Activated CD4-positive, alpha-beta T cell treated with anti-CD3 and anti-CD28 coated beads, Interleukin-2, amount 50 U/mL, for 16 hours (primary cell): ENCODE measurements around the gene CD93.

Source experiments
- DNase-seq: peaks from one replicate; pipeline ENCODE4 v3.0.0-alpha.2; 2020

The CD93 gene

DNA sequence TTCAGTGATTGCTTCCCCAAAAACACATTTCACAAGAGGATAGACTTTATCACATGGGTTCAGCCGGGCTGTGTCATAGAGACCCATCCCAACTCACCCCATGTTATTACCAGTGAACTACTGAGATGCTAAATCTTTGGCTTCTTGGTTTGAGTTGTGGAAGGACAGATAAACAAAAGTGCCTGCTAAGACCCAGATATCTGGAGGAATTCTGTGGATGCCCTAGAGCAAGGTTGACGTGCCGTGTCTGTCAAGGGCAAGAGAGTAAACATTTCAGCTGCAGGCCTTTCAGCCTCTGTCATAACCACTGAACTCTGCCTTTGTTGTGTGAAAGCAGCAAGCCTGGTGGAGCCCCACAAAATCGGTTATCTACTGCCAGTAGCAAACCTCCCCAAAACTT, 25.5 kb downstream of the CD93 start:
- no peak for DNase-seq

DNA sequence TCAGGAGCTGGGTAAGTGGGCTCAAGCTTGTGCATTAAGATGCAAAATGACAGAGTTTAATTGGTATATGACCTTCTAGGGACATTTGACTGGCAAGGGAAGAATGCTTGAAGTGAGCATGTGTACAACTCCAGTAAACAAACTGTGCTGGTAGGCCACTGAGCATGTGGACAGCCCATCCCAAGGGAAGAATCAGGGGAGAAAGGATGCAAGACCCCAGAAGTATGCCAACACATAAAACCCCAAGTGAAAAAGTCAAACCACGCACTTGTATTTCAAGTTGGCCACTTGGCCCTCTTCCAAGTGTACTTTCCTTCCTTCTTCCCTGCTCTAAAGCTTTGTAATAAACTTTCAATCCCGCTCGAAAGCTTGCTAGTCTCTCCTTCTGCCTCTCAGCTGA, 26.3 kb downstream of the CD93 start:
- no peak for DNase-seq

DNA sequence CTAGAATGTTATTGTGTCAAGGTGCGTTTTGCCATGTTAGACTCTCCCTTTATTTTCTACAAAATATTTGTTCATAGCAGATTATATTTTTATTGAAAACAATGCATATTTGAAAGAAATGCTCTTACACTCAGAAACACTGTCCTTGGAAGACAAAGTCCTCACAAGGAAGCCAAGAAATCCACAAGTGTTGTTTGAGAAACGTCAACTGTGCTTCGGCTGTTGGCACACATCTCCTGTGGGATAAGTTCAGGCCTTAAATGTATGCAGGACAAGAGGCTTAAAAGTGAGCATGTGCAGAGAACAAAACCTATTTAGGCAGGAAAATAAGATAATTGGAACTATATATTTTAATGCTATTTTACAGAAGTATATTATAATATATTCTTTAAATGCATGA, 27.1 kb downstream of the CD93 start:
- no peak for DNase-seq

DNA sequence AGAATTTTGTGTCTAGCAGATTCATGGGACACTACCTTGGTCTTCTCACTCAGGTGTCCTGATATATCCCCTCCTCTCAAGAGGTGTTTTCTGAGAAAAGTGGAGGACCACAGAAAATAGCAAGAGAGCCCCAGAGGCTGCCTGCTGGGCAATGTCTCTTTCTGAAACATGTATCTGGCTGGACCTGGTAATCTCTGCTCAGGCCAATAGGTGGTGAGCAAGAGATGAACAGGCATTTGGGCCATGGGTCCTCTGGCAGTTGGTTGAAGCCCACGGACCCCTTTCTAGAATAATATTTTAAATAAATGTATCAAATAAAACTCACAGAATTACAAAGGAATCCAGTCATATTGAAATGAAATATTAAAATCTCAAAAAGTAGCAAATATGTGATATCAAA, 27.9 kb downstream of the CD93 start:
- no peak for DNase-seq

GRCh38 chr20:23052904-23053303, 33.2 kb downstream of the CD93 start:
- no peak for DNase-seq

GRCh38 chr20:23050847-23051627, 35.1 kb downstream of the CD93 start:
- peak; percentile 67 for DNase-seq

GRCh38 chr20:23050076-23050838, 35.9 kb downstream of the CD93 start:
- no peak for DNase-seq

DNA sequence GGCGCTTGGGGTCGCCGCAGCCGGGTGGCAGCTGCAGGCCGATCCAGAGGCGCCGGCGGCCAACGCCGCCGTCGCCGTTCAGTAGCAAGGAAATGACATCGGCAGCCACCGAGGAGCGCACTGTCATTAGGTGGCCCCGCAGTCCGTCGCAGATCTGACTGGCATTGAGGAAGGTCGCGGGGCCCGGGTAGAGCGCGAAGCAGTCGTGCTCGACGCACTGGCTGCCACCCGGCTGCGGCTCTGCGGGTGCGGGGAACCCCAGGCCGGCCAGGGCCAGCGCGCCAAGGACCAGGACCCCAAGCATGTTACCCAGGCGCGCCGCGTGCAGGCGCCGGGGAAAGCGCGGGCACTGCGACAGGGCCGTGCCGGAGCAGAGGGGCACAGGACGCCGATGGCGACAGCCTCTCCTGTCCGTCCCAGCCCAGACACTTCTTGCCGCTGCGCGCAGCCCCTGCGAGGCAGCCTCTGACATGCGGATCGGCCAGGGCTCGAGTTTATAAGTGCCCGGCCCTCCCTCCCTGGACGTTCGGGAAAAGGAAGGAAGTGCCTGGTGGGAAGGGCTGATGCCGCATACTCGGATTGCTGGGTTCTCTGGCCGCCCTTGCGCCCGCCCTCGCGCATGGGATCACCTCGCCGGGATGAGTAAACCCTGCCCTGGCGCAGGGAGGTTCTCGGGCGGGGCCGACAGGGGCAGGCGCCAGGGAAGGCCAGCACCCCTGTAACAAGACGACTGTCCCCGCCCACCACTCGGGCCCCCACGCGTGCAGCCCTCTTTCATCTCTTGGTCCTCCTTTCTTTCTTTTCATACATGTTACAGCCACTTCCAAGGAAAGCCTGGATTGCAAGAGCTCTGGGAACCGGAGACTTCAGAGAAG, 36.7 kb downstream of the CD93 start, which contains the start of gene THBD:
THBD (minus strand) TSS at position 472 of the 875 bp plus-strand sequence; CDS start at position 304, 168 bp downstream.
- DNase-seq, result peak; percentile 35

DNA sequence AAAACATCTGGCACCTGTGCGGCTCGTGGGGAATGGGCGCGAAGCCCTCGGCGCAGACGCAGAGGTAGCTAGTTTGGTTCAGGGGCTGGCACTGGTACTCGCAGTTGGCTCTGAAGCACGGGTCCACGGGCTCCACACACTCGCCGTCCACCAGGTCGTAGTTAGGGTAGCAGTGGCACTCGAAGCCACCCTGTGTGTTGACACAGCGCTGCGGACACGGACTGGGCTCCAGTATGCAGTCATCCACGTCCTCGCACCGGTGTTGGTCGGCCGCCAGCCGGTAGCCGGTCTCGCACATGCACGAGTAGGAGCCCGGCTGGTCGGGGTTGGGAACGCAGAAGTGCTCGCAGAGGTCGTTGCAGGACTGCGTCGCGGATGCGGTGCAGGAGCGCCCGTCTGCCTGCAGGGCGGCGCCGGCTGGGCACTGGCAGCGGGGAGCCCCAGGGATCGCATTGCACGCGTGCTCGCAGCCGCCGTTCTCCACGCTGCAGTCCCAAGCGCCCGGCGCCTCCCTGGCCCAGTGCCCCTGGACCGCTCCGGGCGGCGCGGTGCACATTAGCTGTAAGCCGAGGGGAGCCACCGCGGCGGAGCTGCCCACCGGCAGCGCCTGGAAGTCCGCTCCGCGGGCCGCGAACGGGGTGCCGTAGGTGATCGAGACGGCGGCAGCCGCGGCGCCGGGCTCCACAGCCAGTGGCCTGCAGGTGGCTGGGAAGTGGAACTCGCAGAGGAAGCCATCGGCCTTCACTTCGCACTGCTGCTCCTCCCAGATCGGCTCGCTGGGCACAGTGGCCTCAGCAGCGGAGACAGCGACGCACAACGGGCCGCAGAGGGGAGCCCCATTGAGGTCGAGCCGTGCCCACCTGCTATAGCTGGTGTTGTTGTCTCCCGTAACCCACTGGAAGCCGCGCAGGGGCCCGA, 37.6 kb downstream of the CD93 start:
- peak; percentile 58 for DNase-seq

DNA sequence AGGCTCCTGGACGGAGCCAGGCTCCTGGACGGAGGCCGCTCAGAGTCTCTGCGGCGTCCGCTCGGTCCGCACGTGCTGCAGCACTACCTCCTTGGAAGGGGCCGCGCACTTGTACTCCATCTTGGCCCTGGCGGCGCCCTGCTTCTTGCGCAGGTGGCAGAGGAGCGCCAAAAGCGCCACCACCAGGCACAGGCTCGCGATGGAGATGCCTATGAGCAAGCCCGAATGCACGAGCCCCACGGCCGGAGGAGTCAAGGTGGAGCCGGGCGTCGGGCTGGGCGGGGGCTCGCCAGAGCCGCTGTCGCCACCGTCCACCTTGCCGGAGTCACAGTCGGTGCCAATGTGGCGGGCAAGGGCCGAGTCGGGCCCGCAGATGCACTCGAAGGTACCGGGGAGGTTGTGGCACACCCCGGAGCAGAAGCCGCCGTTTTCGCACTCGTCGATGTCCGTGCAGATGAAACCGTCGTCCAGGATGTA, 38.3 kb downstream of the CD93 start:
- DNase-seq, result no peak

GRCh38 chr20:23047001-23047737, 39.0 kb downstream of the CD93 start:
- no peak for DNase-seq

GRCh38 chr20:23046431-23046830, 39.7 kb downstream of the CD93 start:
- no peak for DNase-seq

- no peak for DNase-seq
These were observed 42.7 kb downstream of the CD93 start for GRCh38 chr20:23043376-23043775.

DNA sequence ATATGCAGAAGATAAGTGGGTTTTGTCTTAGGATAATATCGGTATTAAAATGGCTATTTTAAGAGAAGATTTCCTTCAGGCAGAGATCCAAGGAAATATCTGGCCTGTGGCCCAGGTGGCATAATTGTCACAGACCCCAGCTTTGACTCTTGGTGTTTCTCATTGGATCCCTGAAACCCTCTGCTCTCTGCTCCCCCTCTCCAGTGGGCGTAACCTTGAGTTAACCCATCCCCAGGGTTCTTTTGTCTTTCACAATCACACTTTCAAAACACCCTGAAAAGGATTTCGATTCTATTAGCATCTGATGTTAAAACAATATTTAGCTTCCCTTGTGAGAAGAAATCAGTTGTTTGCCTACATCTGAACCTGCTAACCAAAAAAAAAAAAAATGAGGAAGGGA, 43.9 kb downstream of the CD93 start:
- DNase-seq, result no peak

- no peak for DNase-seq
These were observed 46.1 kb downstream of the CD93 start for GRCh38 chr20:23039885-23040508.

DNA sequence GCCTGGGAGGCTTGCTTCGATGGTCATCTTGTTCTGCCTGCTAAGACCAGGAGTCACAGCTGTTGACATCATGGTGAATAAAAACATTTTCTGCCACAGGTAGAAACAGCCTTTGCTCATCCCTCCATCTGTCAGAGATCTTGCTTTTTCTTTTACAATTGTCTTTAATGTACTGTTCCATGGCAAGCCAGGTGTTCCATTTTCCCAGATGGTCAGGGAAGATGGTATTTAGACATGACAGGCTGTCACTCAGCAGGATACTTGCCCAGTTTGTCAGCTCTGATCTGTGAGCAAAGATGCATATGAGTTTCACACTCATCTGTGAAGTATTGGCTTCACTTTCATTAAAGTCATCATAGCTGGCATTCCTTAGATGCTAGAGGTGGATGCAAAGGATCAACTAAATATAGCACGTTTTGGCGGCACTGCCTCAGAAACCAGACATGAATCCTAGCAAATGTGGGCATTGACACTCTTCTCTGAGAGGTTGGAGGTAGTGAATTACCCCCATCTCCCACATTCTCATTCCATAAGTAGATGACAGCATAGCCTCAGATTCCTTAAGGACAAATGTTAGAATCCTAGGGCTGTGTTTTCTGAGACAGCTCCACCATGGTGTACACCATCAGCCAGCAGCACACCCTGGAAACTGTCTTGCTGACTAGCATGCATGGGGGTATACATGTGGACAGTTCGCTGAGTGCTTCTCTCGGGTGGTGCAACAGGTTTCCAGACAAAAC, 46.8 kb downstream of the CD93 start:
- no peak for DNase-seq

- DNase-seq, result no peak
These were observed 49.1 kb downstream of the CD93 start for GRCh38 chr20:23037017-23037481.

DNA sequence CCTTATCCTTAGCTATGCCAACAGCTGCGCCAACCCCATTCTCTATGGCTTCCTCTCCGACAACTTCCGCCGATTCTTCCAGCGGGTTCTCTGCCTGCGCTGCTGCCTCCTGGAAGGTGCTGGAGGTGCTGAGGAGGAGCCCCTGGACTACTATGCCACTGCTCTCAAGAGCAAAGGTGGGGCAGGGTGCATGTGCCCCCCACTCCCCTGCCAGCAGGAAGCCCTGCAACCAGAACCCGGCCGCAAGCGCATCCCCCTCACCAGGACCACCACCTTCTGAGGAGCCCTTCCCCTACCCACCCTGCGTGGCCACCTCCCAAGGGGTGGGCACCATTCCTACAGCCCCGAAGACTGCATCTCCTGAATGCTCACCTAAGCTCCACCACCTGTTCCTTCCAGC, 49.8 kb downstream of the CD93 start:
- no peak for DNase-seq

DNA sequence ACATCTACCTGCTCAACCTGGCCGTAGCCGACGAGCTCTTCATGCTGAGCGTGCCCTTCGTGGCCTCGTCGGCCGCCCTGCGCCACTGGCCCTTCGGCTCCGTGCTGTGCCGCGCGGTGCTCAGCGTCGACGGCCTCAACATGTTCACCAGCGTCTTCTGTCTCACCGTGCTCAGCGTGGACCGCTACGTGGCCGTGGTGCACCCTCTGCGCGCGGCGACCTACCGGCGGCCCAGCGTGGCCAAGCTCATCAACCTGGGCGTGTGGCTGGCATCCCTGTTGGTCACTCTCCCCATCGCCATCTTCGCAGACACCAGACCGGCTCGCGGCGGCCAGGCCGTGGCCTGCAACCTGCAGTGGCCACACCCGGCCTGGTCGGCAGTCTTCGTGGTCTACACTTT, 50.4 kb downstream of the CD93 start:
- DNase-seq, result no peak
